ENCODE results near the gene RNF8.
"Not testable (repeated sequence)": the region's sequence is repeated elsewhere in the genome, so short reads cannot be mapped to it uniquely, and the experiment has no call there.

RNF8 gene

GRCh38 chr6:37353761-37354525 lies at the start of gene RNF8:
RNF8 (plus strand) TSS chr6:37353983; CDS start chr6:37354165, 182 bp downstream.
- Histone ChIP-seq H3K27ac (peak within 1 kb of the TSS; percentile 10 to 29), H3K4me3 (peak within 1 kb of the TSS; percentile 82)
- DNase-seq (ENCODE audit: low spot score): peak; percentile 93
- no peak for TF ChIP-seq CTCF (IDR thresholded peaks at IDR 0.05)

GRCh38 chr6:37304766-37305165 lies 49.0 kb upstream of the RNF8 start:
- TF ChIP-seq CTCF (IDR thresholded peaks at IDR 0.05): no peak
- Histone ChIP-seq H3K27ac (no peak overlapping the region), H3K4me3 (no peak overlapping the region)
- DNase-seq (ENCODE audit: low spot score): no peak

GRCh38 chr6:37305841-37306425 lies 47.9 kb upstream of the RNF8 start:
- H3K27ac ChIP-seq: no peak overlapping the region
- DNase-seq (ENCODE audit: low spot score): no peak
- no peak overlapping the region for H3K4me3 ChIP-seq
- no peak for TF ChIP-seq CTCF (IDR thresholded peaks at IDR 0.05)

GRCh38 chr6:37306624-37307222 lies 47.1 kb upstream of the RNF8 start:
- no peak overlapping the region for H3K4me3 ChIP-seq
- DNase-seq (ENCODE audit: low spot score): no peak
- TF ChIP-seq CTCF (IDR thresholded peaks at IDR 0.05): no peak
- H3K27ac ChIP-seq: no peak overlapping the region

- peak overlapping the region; percentile 60 to 66 for H3K27ac ChIP-seq
- not testable (repeated sequence) for H3K4me3 ChIP-seq; DNase-seq (ENCODE audit: low spot score)
These were observed 46.3 kb upstream of the RNF8 start for GRCh38 chr6:37307484-37307883.

- H3K27ac ChIP-seq: peak overlapping the region; percentile 60 to 66
- no peak for TF ChIP-seq CTCF (IDR thresholded peaks at IDR 0.05)
These were observed 45.5 kb upstream of the RNF8 start for GRCh38 chr6:37308069-37308815.

GRCh38 chr6:37309046-37309445 lies 44.7 kb upstream of the RNF8 start:
- peak overlapping the region in 1 of 2 donors; percentile 66 for H3K27ac ChIP-seq
- no peak for TF ChIP-seq CTCF (IDR thresholded peaks at IDR 0.05)
- DNase-seq (ENCODE audit: low spot score): no peak
- H3K4me3 ChIP-seq: no peak overlapping the region

More at GRCh38 chr6:37308069-37308815, 45.5 kb upstream of the RNF8 start:
- DNase-seq (ENCODE audit: low spot score): no peak
- H3K4me3 ChIP-seq: no peak overlapping the region

All from coronary artery (tissue), 2 donors.